GM10266 (cell line): ENCODE measurements around the gene TPST2.

Source experiments
- DNase-seq: peaks from one replicate; pipeline ENCODE4 v3.0.0; 2012; ENCODE audit errors: extremely low spot score
- TF ChIP-seq, protein P1 (sequence below): IDR thresholded peaks from 2 replicates; pipeline ENCODE4 v1.5.1; 2012; ENCODE audit warnings: mild to moderate bottlenecking, low read depth; ENCODE audit not compliant: control insufficient read depth, insufficient read depth; ENCODE audit errors: missing control alignments

TPST2 gene

DNA sequence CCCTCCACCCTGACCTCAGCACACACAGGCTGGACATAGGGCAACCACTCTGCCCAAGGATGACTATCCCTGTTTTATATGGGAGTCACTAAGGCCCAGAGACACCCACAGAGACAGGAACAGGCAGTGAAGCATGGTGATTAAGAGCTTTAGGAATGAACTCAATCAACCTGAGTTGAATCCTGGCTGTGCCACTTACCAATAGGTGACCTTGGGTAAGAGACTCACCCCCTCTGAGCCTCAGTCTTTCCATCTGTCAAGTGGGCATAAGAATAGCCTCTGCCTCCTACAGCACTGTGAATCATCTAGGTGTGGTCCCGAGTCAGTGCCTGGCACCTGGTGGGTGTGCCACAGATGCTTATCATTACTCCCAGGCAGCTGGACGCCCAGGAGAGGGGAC, 21.1 kb upstream of the TPST2 start:
- no peak for DNase-seq
- TF ChIP-seq, protein P1, sequence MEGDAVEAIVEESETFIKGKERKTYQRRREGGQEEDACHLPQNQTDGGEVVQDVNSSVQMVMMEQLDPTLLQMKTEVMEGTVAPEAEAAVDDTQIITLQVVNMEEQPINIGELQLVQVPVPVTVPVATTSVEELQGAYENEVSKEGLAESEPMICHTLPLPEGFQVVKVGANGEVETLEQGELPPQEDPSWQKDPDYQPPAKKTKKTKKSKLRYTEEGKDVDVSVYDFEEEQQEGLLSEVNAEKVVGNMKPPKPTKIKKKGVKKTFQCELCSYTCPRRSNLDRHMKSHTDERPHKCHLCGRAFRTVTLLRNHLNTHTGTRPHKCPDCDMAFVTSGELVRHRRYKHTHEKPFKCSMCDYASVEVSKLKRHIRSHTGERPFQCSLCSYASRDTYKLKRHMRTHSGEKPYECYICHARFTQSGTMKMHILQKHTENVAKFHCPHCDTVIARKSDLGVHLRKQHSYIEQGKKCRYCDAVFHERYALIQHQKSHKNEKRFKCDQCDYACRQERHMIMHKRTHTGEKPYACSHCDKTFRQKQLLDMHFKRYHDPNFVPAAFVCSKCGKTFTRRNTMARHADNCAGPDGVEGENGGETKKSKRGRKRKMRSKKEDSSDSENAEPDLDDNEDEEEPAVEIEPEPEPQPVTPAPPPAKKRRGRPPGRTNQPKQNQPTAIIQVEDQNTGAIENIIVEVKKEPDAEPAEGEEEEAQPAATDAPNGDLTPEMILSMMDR: no peak

DNA sequence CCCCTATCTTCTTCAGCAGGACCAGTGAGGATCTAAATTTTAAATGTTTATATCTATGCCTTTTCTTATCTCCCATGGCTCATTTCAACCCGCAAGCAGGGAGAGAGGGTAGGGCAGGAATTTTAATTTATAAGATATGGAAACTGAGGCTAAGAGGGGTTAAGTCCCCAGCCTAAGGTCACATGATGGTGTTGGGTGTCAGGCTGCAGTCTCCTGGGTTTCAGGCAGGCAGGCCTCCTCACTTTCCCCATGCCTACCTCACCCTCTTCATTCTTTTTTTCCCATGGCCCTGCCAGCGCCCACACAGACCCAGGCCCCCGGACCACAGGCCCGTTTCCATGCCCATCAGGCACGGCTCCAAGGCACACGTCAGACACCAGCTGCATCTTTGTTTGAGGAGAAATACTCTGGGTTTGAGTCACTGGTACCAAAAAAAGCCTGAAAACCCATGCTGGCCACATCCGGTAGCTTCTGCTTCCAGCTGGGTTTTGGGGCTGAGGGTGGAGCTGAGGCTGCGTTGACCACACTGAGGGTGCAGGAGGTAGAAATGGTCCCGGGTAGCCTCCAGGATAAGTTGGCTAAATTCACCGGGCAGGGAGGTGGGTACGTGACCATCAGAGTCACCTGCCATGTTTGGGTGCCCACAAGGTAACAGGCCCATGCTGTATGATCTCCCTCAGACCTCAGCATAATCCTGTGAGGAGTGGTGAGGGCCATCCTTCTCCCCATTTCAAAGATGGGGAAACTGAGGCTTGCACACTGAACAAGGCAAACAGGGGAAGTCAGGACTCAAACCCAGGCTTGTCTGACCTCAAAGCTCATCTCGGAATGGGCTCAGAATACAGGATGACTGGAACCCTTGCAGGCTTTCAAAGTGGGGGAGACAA, 20.4 kb upstream of the TPST2 start:
- TF ChIP-seq, protein P1: no peak
- peak; percentile 79 for DNase-seq

DNA sequence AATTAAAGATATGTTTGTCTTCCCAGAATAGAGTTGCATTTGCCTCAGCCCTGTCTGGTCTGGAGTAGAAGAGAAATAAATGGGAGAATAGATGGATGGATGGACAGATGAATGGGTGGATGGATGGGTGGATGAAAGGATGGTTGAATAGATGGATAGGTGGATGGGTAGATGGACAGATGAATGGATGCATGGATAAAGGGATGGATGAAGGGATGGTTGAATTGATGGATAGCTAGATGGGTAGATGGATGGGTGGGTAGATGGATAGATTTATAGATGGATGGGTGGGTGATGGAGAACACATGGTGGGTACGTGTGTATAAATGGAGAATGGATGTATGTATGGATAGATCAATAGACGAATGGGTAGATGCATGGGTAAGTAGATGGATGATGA, 19.4 kb upstream of the TPST2 start:
- DNase-seq: no peak
- TF ChIP-seq, protein P1: no peak

DNA sequence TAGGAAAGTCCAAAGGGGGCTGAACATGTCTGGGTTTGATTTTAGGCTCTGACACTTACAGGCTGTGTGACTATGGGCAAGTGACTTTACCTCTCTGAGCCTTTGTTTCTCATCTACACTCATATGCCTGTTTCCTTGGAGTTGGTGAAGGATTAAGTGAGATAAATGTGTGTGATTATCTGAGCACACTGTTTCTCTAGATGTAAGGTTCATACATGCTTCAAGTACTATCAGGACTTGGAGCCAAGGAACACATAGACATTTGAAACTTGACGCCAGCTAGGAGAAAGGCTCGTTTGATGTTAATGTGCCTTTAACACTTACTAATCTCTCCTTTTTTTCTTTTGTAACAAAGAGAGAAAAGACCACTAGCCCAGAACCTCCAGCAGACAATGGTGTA, 18.2 kb upstream of the TPST2 start:
- TF ChIP-seq, protein P1: no peak
- no peak for DNase-seq

DNA sequence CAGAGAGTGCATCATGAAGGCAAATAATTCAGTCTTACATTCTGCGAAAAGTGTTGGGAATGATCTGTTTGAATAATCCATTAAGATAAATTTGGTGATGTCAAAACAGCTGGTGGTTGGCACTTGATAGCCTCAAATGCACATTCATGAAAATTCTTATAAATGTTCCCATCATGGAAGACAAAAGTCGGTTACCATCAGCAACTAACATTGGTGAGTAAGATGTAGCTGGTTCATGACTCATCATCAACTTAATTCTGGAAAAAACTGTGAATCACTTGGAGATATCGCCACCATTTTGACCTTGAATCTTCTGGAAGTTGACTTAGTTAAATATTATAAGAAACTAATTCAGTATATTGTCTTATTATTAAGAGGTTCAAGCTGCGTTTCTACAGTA, 16.7 kb upstream of the TPST2 start:
- no peak for DNase-seq
- TF ChIP-seq, protein P1: no peak

DNA sequence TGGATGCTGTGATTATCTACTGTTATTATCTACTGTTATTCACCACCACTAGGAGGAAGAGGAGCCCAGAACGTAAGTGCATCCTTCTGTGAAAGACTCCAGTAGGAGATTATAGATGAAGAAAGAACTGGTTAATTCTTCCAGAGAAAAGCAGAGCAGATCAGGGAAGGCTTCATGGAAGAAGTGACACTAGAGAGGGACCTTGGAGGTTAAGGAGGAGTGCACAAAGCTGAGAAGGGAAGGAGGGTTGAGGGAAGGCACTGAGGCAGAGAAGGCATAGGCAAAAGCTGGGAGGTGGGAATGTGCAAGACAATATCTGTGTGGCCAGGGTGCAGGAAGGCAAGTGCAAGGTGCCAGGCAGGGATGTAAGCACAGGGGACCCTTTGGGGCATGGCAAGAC, 14.4 kb upstream of the TPST2 start:
- DNase-seq: no peak
- TF ChIP-seq, protein P1: no peak

DNA sequence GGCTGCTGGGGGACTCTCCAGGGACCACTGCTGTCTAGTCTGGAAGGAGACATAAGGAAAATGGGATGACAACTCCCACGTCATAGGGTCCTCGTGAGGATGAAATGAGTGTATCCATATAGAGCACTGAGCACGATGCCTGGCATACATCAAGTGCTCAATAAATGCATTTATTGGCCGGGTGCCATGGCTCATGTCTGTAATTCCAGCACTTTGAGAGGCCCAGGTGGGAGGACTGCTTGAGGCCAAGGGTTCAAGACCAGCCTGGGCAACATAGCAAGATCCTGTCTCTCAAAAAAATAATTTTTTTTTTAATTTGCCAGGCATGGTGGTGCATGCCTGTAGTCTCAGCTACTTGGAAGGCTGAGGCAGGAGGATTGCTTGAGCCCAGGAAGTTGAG, 12.2 kb upstream of the TPST2 start:
- TF ChIP-seq, protein P1: no peak

More for the DNA sequence above, 12.2 kb upstream of the TPST2 start:
- DNase-seq: no peak
